ENCODE data around the gene GP9.

The GP9 gene

GRCh38 chr3:129028866-129029265 is 31.7 kb upstream of the GP9 start:
- DNase-seq (ENCODE audit: low read depth), result no peak

- no peak for DNase-seq (ENCODE audit: low read depth)
Observed at GRCh38 chr3:129030611-129031010, 30.0 kb upstream of the GP9 start.

DNA sequence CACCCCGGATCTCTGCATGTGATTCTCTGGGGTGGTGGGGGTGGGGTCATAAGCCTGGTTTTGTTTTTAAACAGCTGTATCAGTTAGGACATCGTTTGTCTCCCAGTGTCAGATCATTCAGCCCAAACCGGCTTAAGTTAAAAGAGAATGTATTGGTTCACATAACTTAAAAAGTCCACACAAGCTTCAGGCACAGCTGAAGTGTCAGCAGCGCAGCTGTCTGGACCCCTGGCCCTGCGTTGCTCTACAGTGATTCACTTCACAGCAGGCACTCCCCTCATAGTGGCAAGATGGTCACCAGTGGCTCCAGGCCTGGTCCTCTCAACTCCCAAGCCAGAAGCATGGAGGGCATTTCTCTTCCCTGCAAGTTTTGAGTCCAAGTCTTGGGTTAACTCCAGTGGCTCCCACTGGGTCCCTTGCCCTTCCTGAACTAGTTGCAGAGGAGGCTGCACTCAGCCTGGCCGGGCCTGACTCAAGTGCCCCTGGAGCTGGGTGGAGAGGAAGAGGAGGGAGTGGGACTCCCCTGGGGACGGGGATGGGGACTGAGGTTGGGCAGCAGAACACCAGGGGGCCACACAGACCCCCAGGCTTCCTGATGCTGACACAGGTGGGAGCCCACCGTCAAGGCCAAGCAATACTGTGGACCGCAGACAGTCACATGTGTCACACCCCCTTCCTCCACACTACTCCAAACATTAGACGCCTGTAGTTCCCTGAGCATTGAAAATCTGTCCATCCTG is 28.9 kb upstream of the GP9 start:
- DNase-seq (ENCODE audit: low read depth), result no peak

DNA sequence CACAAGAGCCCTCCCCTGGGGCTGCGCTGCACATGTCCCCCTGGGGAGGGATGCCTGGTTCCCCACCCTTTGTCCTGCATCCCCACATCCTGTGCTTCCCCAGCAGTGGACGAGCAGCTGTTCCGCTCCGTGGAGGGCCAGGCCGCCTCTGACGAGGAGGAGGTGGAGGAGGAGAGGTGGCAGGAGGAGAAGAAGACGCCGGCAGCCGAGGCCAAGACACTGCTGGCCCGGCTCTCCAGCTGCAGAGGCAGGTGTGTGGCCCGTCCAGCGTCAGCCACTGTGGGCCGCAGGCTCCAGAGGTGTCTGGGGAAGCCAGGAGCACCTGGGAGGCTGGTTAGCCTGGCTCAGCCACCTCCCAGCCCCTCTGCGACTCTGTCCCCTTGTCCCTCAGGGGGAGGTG is 27.9 kb upstream of the GP9 start:
- no peak for DNase-seq (ENCODE audit: low read depth)

DNA sequence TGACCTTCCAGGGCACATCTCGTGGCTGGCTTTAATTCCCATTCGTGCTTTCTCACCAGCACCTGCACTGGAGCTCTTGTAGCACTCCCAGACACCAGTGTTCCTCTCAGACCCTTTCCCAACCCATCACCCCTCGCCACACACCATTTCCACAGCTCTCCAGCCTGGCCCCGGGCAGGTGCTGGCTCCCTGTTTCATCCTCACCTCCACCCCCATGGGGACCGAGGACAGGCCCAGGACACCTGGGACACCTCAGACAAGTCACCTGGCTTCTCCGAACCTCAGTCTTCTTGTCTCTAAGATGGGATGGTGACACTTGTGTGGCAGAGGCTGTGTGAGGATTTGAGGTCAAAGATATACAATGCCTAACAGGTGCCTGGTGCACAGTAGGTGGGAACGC is 27.4 kb upstream of the GP9 start:
- DNase-seq (ENCODE audit: low read depth), result no peak

DNA sequence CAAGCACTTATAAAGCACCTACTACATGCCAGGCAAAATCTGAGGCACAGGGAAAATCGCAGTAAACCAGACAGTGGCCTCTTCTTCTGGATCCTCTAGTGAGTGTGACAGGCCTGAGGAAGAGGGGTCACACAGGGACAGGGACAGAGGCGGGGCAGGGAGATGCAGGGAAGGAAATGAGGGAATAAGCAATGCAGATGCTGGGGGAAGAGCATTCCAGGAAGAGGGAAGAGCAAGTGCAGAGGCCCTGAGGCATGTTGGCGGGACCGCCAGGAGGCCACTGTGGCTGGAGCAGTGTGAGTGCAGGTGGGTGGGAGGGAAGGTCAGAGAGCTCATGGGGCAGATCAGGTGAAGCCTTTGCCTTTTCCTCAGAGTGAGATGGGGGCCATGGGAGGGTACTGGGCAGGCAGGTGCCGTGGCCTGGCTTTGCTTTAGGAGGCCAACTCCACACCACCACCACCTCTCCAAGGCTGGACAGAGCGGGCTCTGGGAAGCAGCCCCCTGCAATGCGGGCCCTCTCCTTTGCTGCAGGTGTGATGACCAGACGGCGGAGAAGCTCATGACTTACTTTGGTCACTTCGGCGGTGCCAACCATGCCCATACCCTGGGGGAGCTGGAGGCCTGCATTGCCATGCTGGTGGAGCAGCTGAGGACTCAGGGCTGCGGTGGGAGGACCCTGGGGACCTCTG is 26.8 kb upstream of the GP9 start:
- no peak for DNase-seq (ENCODE audit: low read depth)

DNA sequence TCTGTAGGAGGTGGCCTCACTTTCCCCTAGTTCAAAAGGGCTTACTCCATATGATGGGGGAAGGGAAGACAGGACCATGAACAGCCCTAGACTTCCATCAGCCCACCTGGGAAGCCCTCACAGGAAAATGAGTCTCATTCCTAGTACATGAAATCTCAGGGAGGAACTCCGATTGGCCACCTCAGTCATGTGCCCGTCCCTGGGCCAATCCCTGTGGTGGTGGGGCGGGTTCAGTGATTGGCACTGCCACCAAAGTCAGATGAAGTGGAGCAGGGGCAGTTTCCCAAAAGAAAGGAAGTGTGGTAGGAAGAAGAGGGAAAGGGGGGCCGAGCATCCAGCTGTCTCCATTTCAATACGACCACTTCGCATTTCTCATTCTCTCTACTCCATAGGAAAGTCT is 25.9 kb upstream of the GP9 start:
- DNase-seq (ENCODE audit: low read depth), result no peak

DNA sequence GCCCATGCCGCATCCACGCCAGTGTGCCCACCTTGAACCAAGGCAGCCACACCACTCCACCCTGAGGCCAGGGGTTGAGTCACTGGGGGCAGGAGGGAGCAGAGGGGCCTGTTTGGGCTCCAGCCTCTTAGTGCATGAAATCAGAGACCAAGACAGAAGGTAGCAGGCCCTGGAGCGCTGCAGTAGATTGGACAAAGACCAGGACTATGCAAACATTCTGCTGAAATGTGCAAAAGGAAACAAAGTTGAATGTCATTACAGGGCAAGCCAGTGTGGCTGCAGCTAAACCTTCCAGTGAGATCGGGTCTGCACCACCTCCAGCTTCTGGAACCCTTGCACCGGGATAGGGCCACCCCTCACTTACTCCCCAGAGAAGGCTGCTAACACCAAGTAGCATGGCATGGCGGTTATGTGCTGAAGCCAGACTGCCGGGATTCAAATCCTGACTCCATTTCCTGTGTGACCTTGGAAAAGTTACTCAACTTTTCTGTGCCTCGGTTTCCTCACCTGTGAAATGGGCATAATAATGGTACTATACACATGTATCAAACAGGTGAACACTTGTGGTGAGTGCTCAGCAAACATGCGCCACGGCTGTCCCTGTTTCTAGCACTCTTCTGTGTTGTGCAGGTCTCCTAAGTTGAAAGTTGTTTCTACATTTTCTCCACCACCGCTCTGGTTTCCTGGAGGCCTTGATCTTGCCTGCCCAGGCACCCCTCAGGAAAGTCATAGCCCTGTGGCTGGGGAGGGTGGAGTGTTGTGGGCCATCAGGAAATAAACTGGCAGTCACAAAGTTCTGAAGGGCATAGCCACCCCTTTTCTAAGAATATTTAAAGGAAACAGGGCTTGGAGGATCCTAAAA is 25.0 kb upstream of the GP9 start:
- no peak for DNase-seq (ENCODE audit: low read depth)

- no peak for DNase-seq (ENCODE audit: low read depth)
Observed at GRCh38 chr3:129036222-129037092, 24.1 kb upstream of the GP9 start.

DNA sequence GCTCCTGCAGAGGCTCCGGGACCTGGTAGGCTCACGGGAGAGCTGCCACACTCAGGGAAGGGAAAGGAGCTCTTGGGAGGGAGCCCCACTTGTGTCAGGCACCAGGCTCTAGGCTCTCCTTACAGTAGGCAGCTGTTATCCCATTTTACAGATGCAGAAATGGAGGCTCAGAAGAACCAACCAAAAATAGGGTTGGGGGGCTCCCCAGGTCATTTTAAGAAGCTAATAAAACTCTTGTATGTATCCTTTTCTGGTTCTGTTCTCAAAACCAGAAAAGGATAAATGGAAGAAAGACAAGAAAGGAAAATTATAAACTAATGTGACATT is 23.5 kb upstream of the GP9 start:
- DNase-seq (ENCODE audit: low read depth), result no peak

GRCh38 chr3:129038121-129038855 is 22.3 kb upstream of the GP9 start:
- no peak for DNase-seq (ENCODE audit: low read depth)

GRCh38 chr3:129039271-129040038 is 21.1 kb upstream of the GP9 start:
- no peak for DNase-seq (ENCODE audit: low read depth)

- no peak for DNase-seq (ENCODE audit: low read depth)
Observed at GRCh38 chr3:129040039-129040336, 20.6 kb upstream of the GP9 start.

DNA sequence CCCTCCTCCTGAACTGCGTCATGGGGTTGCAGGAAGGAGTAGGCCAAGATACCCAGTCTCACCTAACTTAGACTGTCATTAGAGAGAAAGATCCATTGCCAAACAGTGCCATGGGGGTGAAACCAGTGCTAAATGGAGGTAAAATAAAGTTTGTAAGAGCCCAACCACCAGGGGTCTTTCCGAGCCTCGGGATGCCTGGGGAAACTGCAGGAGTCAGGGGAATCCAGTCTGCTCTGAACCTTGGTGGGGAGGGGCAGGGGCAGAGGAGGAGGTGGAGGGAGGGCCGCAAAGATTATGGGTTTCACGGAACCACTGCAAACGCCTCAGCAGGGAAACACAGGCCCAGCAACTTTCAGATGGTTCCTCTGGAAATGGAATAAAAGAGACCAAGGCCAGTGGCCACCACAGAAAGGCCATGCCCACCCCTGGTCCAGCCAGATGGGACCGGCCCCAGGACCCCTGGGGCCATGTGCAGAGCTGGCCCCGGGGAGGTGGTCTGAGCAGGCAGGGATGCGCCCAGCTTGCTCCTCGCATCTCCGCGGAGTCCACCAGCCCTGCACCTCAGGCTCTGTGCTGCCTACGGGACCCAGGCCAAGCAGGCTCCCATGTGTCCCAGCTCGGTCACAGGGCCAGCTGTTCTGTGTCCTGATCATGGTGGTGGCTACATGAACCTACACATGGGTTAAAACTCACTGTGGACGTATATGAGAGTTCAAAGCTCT is 19.8 kb upstream of the GP9 start:
- no peak for DNase-seq (ENCODE audit: low read depth)

DNA sequence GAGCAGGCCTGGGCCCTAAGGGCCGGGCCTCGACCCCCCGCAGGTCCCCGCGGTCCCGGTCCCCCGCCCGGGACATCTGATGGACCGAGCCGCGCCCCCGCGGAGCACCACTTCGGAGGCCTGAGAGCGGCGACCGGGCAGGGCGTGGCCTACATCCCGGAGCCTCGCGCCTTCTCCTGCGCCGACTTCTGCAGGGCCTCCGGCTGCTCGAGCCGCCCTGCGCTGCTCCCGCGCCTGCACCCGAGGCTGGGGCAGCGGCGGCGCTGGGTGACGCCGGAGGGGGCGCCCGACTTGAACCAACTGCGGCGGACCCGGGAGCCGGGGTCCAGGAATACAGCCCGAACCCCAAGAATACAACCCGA is 14.9 kb upstream of the GP9 start:
- no peak for DNase-seq (ENCODE audit: low read depth)

DNA sequence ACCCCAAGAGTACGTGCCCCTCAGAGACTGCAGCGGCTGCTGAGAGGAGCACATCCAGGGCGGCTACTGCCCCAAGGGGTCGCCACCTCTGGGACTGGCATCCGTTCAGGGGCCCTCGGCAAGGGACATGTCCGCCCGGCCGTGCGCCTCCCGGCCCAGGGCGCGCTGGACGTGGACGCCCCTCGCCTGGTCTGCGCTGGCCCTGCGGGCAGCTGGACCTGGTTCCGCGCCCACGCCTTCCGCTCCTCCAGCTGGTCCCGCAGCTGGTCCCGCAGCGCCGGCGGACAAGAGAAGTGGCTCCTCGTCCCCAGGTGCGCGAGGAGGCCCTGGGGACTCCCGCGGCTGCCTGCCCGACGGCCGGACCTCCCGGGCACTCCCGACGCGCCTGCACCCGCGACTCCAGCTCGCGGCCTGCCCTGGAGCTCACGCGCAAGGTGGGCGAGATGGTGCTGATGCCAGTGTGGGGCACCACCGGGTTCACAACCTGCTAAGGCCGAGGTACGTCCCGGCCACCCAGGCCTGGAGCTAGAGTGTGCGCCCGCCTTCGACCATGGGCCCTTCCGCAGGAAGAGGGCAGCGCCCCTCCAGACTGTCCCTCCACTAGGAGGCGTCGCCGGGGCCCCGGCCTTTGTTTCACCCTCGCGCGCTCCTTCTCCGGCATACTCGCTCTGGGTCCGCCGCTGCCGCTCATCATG is 14.4 kb upstream of the GP9 start:
- no peak for DNase-seq (ENCODE audit: low read depth)

GRCh38 chr3:129046732-129047552 is 13.6 kb upstream of the GP9 start:
- DNase-seq (ENCODE audit: low read depth), result no peak

- DNase-seq (ENCODE audit: low read depth), result no peak
Observed at GRCh38 chr3:129047553-129047839, 13.1 kb upstream of the GP9 start.

Measured in stimulated activated CD8-positive, alpha-beta memory T cell treated with anti-CD3 and anti-CD28 coated beads, Interleukin-12 subunit alpha, Interleukin-12 subunit beta, amount 100 ng/mL, for 1 hour (primary cell).